H1 (cell line): ENCODE results near the gene DSE. TPM values are rescaled to one million over a fixed set of nuclear protein-coding genes. Genes with fewer than 3 reads are reported as not detected.

Source experiments
- CTCF ChIA-PET: fragments of 300-600 bp; sonication (Branson Sonifier 250); formaldehyde crosslinking; loops from one replicate; lab custom pipeline; 2021; ENCODE audit not compliant: partially characterized antibody; lab: Charles Lee
- POLR2A ChIA-PET: fragments of 300-600 bp; sonication (Branson Sonifier 250); formaldehyde crosslinking; loops from one replicate; lab custom pipeline; 2021; ENCODE audit warnings: inconsistent platforms; ENCODE audit not compliant: partially characterized antibody; lab: Charles Lee
- DNase-seq, 2 experiments: peaks; one replicate each; pipeline versions ENCODE4 v3.0.0 to v3.0.0-alpha.2; 2010 to 2022; ENCODE audit warnings: low spot score in 2 of 2, low read depth in 1 of 2, mixed read lengths in 1 of 2
- FAIRE-seq: peaks from 2 replicates; lab custom pipeline; 2011; peaks lifted over from hg19 to GRCh38; lab: Jason Lieb, UNC
- H2AFZ ChIP-seq: 2 replicates; pipeline ENCODE4 v1.8.1; 2012; ENCODE audit warnings: low read length, inconsistent platforms
- H2AK5ac ChIP-seq: 2 replicates; pipeline ENCODE4 v1.6.1; 2013; ENCODE audit warnings: low read depth, low read length
- H2BK120ac ChIP-seq: replicated peaks from 2 replicates; pipeline ENCODE3; 2013; ENCODE audit warnings: low read depth, low read length, inconsistent platforms
- H2BK12ac ChIP-seq: 2 replicates; pipeline ENCODE4 v1.6.1; 2013; ENCODE audit warnings: low read depth, low read length
- H2BK15ac ChIP-seq: 2 replicates; pipeline ENCODE4 v1.6.1; 2013; ENCODE audit warnings: low read length
- H2BK20ac ChIP-seq: 2 replicates; pipeline ENCODE4 v1.6.1; 2013; ENCODE audit warnings: low read length
- H2BK5ac ChIP-seq: 2 replicates; pipeline ENCODE4 v1.6.1; 2013; ENCODE audit warnings: low read depth, low read length
- H3K14ac ChIP-seq: 2 replicates; pipeline ENCODE4 v1.6.1; 2013; ENCODE audit warnings: inconsistent platforms; ENCODE audit not compliant: insufficient read length
- H3K18ac ChIP-seq: 2 replicates; pipeline ENCODE4 v1.6.1; 2013; ENCODE audit warnings: low read length; ENCODE audit errors: extremely low read depth
- H3K23ac ChIP-seq: 2 replicates; pipeline ENCODE4 v1.6.1; 2013; ENCODE audit warnings: inconsistent platforms; ENCODE audit not compliant: insufficient read length
- H3K23me2 ChIP-seq: 2 replicates; pipeline ENCODE4 v1.6.1; 2013; ENCODE audit warnings: low read depth, low read length
- H3K27ac ChIP-seq: 2 replicates; pipeline ENCODE4 v1.6.1; 2011; ENCODE audit warnings: low read depth, low read length, inconsistent platforms
- H3K27me3 ChIP-seq, 4 experiments: replicated peaks in 1 of 4; 1 replicate in 1 of 4; 2 replicates in 3 of 4; pipeline versions ENCODE4 v1.6.1 to v1.8.1; 2011 to 2013; ENCODE audit warnings: low read length in 3 of 4, mild to moderate bottlenecking in 3 of 4, inconsistent platforms in 2 of 4, mixed read lengths in 2 of 4, moderate library complexity in 1 of 4; ENCODE audit not compliant: control insufficient read depth in 3 of 4, insufficient read depth in 3 of 4; ENCODE audit errors: extremely low read depth in 1 of 4
- H3K36me3 ChIP-seq, 4 experiments: 2 replicates each; pipeline versions ENCODE4 v1.6.1 to v1.8.1; 2011 to 2013; ENCODE audit warnings: mild to moderate bottlenecking in 4 of 4, low read length in 3 of 4, moderate library complexity in 2 of 4, control low read depth in 1 of 4, inconsistent platforms in 1 of 4; ENCODE audit not compliant: insufficient read depth in 4 of 4, control insufficient read depth in 2 of 4
- H3K4ac ChIP-seq: replicated peaks from 2 replicates; pipeline ENCODE3; 2013; ENCODE audit warnings: low read length, low read depth, mixed read lengths, inconsistent platforms; ENCODE audit not compliant: insufficient read length
- H3K4me1 ChIP-seq, 4 experiments: replicated peaks in 1 of 4; 1 replicate in 1 of 4; 2 replicates in 3 of 4; pipeline versions ENCODE4 v1.6.1 to v1.8.1; 2011 to 2013; ENCODE audit warnings: low read length in 3 of 4, inconsistent platforms in 2 of 4, mixed read lengths in 1 of 4; ENCODE audit not compliant: insufficient read depth in 4 of 4, control insufficient read depth in 3 of 4
- H3K4me2 ChIP-seq, 2 experiments: 2 replicates each; pipeline versions ENCODE4 v1.6.1 to v1.8.1; 2011 to 2013; ENCODE audit warnings: low read depth in 2 of 2, low read length in 2 of 2, control low read depth in 1 of 2, inconsistent platforms in 1 of 2, mild to moderate bottlenecking in 1 of 2; ENCODE audit not compliant: insufficient read depth in 1 of 2
- H3K4me3 ChIP-seq, 4 experiments: fragments of 200-600, 300-600 bp in 1 of 4; sonication (generic), shearing (Covaris generic), sonication (Bioruptor Twin) in 1 of 4; 2 replicates each; pipeline versions ENCODE4 v1.5.1 to v1.8.1; 2011 to 2016; ENCODE audit warnings: low read length in 4 of 4, low read depth in 3 of 4, control low read depth in 2 of 4, inconsistent platforms in 2 of 4, mild to moderate bottlenecking in 2 of 4, mixed read lengths in 1 of 4, moderate library complexity in 1 of 4; ENCODE audit not compliant: insufficient read depth in 2 of 4; ENCODE audit errors: extremely low read depth in 1 of 4
- H3K56ac ChIP-seq: replicated peaks from 2 replicates; pipeline ENCODE3; 2013; ENCODE audit warnings: low read depth, mild to moderate bottlenecking, mixed read lengths, low read length, inconsistent platforms; ENCODE audit not compliant: insufficient read length
- H3K79me1 ChIP-seq: 2 replicates; pipeline ENCODE4 v1.6.1; 2013; ENCODE audit warnings: low read depth, low read length, control low read depth
- H3K79me2 ChIP-seq, 2 experiments: 2 replicates each; pipeline versions ENCODE4 v1.6.1 to v1.8.1; 2012 to 2013; ENCODE audit warnings: low read length in 2 of 2, mild to moderate bottlenecking in 2 of 2, inconsistent platforms in 1 of 2; ENCODE audit not compliant: insufficient read depth in 2 of 2, control insufficient read depth in 1 of 2
- H3K9ac ChIP-seq, 4 experiments: replicated peaks in 1 of 4; 1 replicate in 1 of 4; 2 replicates in 3 of 4; pipeline versions ENCODE4 v1.6.1 to v1.8.1; 2011 to 2013; ENCODE audit warnings: low read depth in 3 of 4, low read length in 3 of 4, control low read depth in 2 of 4, mild to moderate bottlenecking in 2 of 4, moderate library complexity in 2 of 4, inconsistent platforms in 1 of 4; ENCODE audit errors: extremely low read depth in 1 of 4
- H3K9me3 ChIP-seq, 2 experiments: 2 replicates each; pipeline versions ENCODE4 v1.6.1 to v1.8.1; 2012 to 2013; ENCODE audit warnings: mild to moderate bottlenecking in 2 of 2, moderate library complexity in 2 of 2, control low read depth in 1 of 2, inconsistent platforms in 1 of 2, low read depth in 1 of 2, low read length in 1 of 2, mixed read lengths in 1 of 2; ENCODE audit not compliant: insufficient read depth in 2 of 2
- H4K20me1 ChIP-seq, 2 experiments: replicated peaks in 1 of 2; 2 replicates each; pipeline versions ENCODE3 to v1.8.1; 2011 to 2013; ENCODE audit warnings: inconsistent platforms in 2 of 2, low read length in 2 of 2, mild to moderate bottlenecking in 1 of 2; ENCODE audit not compliant: insufficient read depth in 2 of 2, control insufficient read depth in 1 of 2
- H4K5ac ChIP-seq: 2 replicates; pipeline ENCODE4 v1.6.1; 2013; ENCODE audit warnings: low read length, low read depth, mixed read lengths, inconsistent platforms; ENCODE audit not compliant: insufficient read length
- H4K8ac ChIP-seq: 2 replicates; pipeline ENCODE4 v1.8.0; 2013; ENCODE audit warnings: mild to moderate bottlenecking, moderate library complexity, low read length, inconsistent platforms; ENCODE audit not compliant: insufficient read depth; ENCODE audit errors: extremely low read depth
- H4K91ac ChIP-seq: replicated peaks from 2 replicates; pipeline ENCODE3; 2013; ENCODE audit warnings: low read length, mixed read lengths, inconsistent platforms; ENCODE audit not compliant: insufficient read length
- ASH2L ChIP-seq: fragments of 200-600, 300-600 bp; sonication (generic); IDR thresholded peaks from one replicate; pipeline ENCODE4 v1.7.1; 2017; ENCODE audit warnings: low read length
- CBX5 ChIP-seq: fragments of 300-800, 300-1000 bp; sonication (generic); IDR thresholded peaks from 2 replicates; pipeline ENCODE4 v1.7.1; 2016; ENCODE audit warnings: antibody characterized with exemption, low read length, low read depth
- CHD1 ChIP-seq: IDR thresholded peaks from 2 replicates; pipeline ENCODE4 v1.6.1; 2012; ENCODE audit warnings: low read depth, low read length, improper control_type of control experiment
- CHD2 ChIP-seq: IDR thresholded peaks from 2 replicates; pipeline ENCODE4 v1.6.1; 2012; ENCODE audit warnings: low read length, improper control_type of control experiment
- GTF2F1 ChIP-seq: IDR thresholded peaks from 2 replicates; pipeline ENCODE4 v1.6.1; 2012; ENCODE audit warnings: low read depth, low read length, improper control_type of control experiment, borderline replicate concordance
- JUND ChIP-seq: IDR thresholded peaks from 2 replicates; pipeline ENCODE4 v1.6.1; 2011; ENCODE audit warnings: mild to moderate bottlenecking, improper control_type of control experiment, low read length
- NRF1 ChIP-seq: IDR thresholded peaks from 2 replicates; pipeline ENCODE4 v1.6.1; 2011; ENCODE audit warnings: mild to moderate bottlenecking, low read depth, low read length, improper control_type of control experiment
- POLR2A ChIP-seq, 2 experiments: IDR thresholded peaks; 1 replicate in 1 of 2; 2 replicates in 1 of 2; pipeline ENCODE4 v1.6.1; 2011; ENCODE audit warnings: low read depth in 2 of 2, low read length in 2 of 2, mild to moderate bottlenecking in 2 of 2; ENCODE audit errors: control extremely low read depth in 1 of 2
- SIRT6 ChIP-seq: IDR thresholded peaks from one replicate; pipeline ENCODE4 v1.7.1; 2012; ENCODE audit warnings: low read length, inconsistent platforms
- SP1 ChIP-seq: IDR thresholded peaks from 2 replicates; pipeline ENCODE4 v1.6.1; 2011; ENCODE audit warnings: low read depth, low read length
- WGBS, 2 experiments: shearing (Covaris generic) in 1 of 2; methylation state at CpG; one replicate each; pipeline versions ENCODE4 v1.1.6 to v1.1.7; 2013 to 2015; ENCODE audit warnings: low lambda C conversion rate in 2 of 2, mixed read lengths in 2 of 2, inconsistent platforms in 1 of 2, low coverage in 1 of 2, missing lambda C conversion rate in 1 of 2; ENCODE audit not compliant: insufficient replicate concordance in 2 of 2, insufficient coverage in 1 of 2, insufficient read length in 1 of 2; ENCODE audit errors: extremely low coverage in 1 of 2, missing lambda C conversion rate in 1 of 2; 5-methylcytosine and 5-hydroxymethylcytosine counted together
- polyA plus RNA-seq, 7 experiments: library from polyadenylated mRNA; depleted of rRNA in 3 of 7; stranded (reverse) in 5 of 7; unstranded in 2 of 7; fragments of >200 nt in 5 of 7; fragments of 200-250 nt in 2 of 7; gene quantifications; 1 replicate in 5 of 7; 2 replicates in 1 of 7; 4 replicates in 1 of 7; pipeline versions ENCODE4 v1.2.1 to v1.2.3, GENCODE V29; 2011 to 2013; ENCODE audit warnings: missing spikeins in 2 of 7, mixed read lengths in 2 of 7
- total RNA-seq: library from RNA; stranded (reverse); fragmentation: NEBNext Ultra II Directional; extraction: Animal tissue kit (Norgen Biotek cat#: 25700); gene quantifications from 2 replicates; pipeline ENCODE4 v1.2.1, GENCODE V29; 2021

The DSE gene
- total and polyA plus RNA-seq, 2 of the 8 experiments (the other 6 are each of a cell fraction or from before 2014, with no cell fraction given), result 32.5 to 94.4 TPM

- Histone ChIP-seq H3K4me3 (no peak overlapping the region), H4K5ac (no peak overlapping the region), H2BK12ac (no peak overlapping the region), H2BK120ac (no peak overlapping the region), H3K4me1 (peaks cover 0 to 5% (median 2%) of the 10 kb centered on the region in 4 experiments; a peak in 4 of 7 replicates), H3K79me1 (peaks cover 2% of the 10 kb centered on the region; the same call in 1 of the 2 replicates), H4K8ac (no peak overlapping the region), H3K9me3 (no peaks in the 10 kb centered on the region), H3K18ac (no peak overlapping the region), H3K4ac (no peak overlapping the region), H4K91ac (no peak overlapping the region), H2BK15ac (no peak overlapping the region), H2AFZ (no peak overlapping the region), H3K14ac (no peak overlapping the region), H2AK5ac (no peak overlapping the region), H2BK20ac (no peak overlapping the region)
- CTCF ChIA-PET, result interaction anchor here (1.3 to 2.1 kb wide), 4 partner anchors 18 to 106 kb away, joined by 3 to 10 read pairs (median 4); no protein-coding TSS in a partner anchor
- 92% methylated on average over 5 of the region's 5 CpGs; no CpG with 5 or more reads in 1 of the 2 experiments for WGBS, 2 experiments
- DNase-seq, result no peak
- TF ChIP-seq CHD2 (no peak), CBX5 (no peak), CHD1 (no peak), NRF1 (no peak), ASH2L (no peak), POLR2A (IDR thresholded peaks at IDR 0.05; ENCODE audit: control extremely low read depth in 1 of 2, low read depth in 2 of 2, low read length in 2 of 2) (no peak), SP1 (no peak), JUND (no peak), SIRT6 (no peak), GTF2F1 (no peak)
- TF ChIP-seq, all 59 proteins: peak for 0
- FAIRE-seq, result no peak
- H3K23ac ChIP-seq, result no peak overlapping the region
- H3K56ac ChIP-seq, result no peak overlapping the region
- H3K79me2 ChIP-seq, result peaks cover 3 to 78% of the 10 kb centered on the region in 2 experiments; a peak in 3 of 4 replicates
- no peaks in the 10 kb centered on the region for H3K27me3 ChIP-seq
- H2BK5ac ChIP-seq, result no peak overlapping the region
- H3K23me2 ChIP-seq, result peaks cover 4% of the 10 kb centered on the region; the same call in 1 of the 2 replicates
- no peak overlapping the region for H3K9ac ChIP-seq
- H3K27ac ChIP-seq, result no peak overlapping the region
- POLR2A ChIA-PET, result interaction anchor here (1.3 to 2.0 kb wide), 3 partner anchors 15 to 96 kb away, joined by 4 read pairs; no protein-coding TSS in a partner anchor
- no peak overlapping the region for H3K4me2 ChIP-seq
- H3K36me3 ChIP-seq, result peaks cover 0 to 4% (median 0%) of the 10 kb centered on the region in 4 experiments; a peak in 2 of 8 replicates
- H4K20me1 ChIP-seq, result peaks cover 2 to 4% of the 10 kb centered on the region in 2 experiments
Measured at GRCh38 chr6:116374586-116374985, 3.8 kb downstream of the DSE start.
